IMR-90 (cell line): ENCODE data around the gene SRPK3. TPM values are rescaled to one million over a fixed set of nuclear protein-coding genes. Genes with fewer than 3 reads are reported as not detected.

Source experiments
- ATAC-seq: fragments of 200-7000 bp; cut with Tn5 transposase; 2 replicates; pipeline ENCODE4 v1.9.1; 2020; ENCODE audit warnings: low read depth, mild to moderate bottlenecking, moderate library complexity
- BruUV-seq: library from RNA; stranded (reverse); fragments of 400-500 nt; replicated peaks from 2 replicates; lab custom pipeline; 2021; lab: Mats Ljungman, UMichigan
- CTCF ChIA-PET: fragments of 300-600 bp; formaldehyde crosslinking; extraction: SDS; loops from one replicate; lab custom pipeline; 2021; ENCODE audit warnings: antibody characterized with exemption; lab: Yijun Ruan, JAX
- POLR2A ChIA-PET: fragments of 300-600 bp; sonication (Branson Sonifier 250); formaldehyde crosslinking; loops from one replicate; lab custom pipeline; 2022; ENCODE audit warnings: antibody characterized with exemption; ENCODE audit not compliant: unreplicated experiment; lab: Charles Lee
- DNase-seq: peaks from one replicate; pipeline ENCODE4 v3.0.0; 2013
- H2AFZ ChIP-seq: replicated peaks from 2 replicates; pipeline ENCODE3; 2013; ENCODE audit warnings: low read length, mild to moderate bottlenecking; ENCODE audit not compliant: poor library complexity
- H2AK5ac ChIP-seq: 2 replicates; pipeline ENCODE4 v1.6.1; 2013; ENCODE audit warnings: low read depth, low read length, inconsistent platforms
- H2AK9ac ChIP-seq: replicated peaks from 2 replicates; pipeline ENCODE3; 2013; ENCODE audit warnings: mild to moderate bottlenecking, low read depth, low read length, moderate library complexity; ENCODE audit not compliant: poor library complexity
- H2BK120ac ChIP-seq: 2 replicates; pipeline ENCODE4 v1.6.1; 2013; ENCODE audit warnings: low read depth, low read length, inconsistent platforms
- H2BK15ac ChIP-seq: 3 replicates; pipeline ENCODE4 v1.6.1; 2013; ENCODE audit warnings: low read depth, low read length, inconsistent platforms
- H2BK20ac ChIP-seq: 2 replicates; pipeline ENCODE4 v1.6.1; 2013; ENCODE audit warnings: low read depth, mild to moderate bottlenecking, inconsistent platforms, low read length, moderate library complexity
- H2BK5ac ChIP-seq: 2 replicates; pipeline ENCODE4 v1.6.1; 2013; ENCODE audit warnings: mild to moderate bottlenecking, low read depth, low read length, inconsistent platforms; ENCODE audit not compliant: poor library complexity, severe bottlenecking
- H3K14ac ChIP-seq: replicated peaks from 2 replicates; pipeline ENCODE4 v1.6.1; 2013; ENCODE audit warnings: low read depth, low read length, inconsistent platforms
- H3K18ac ChIP-seq: 2 replicates; pipeline ENCODE4 v1.6.1; 2013; ENCODE audit warnings: low read depth, low read length, control low read depth
- H3K23ac ChIP-seq: 2 replicates; pipeline ENCODE4 v1.6.1; 2013; ENCODE audit warnings: low read depth, low read length, inconsistent platforms
- H3K27ac ChIP-seq: 2 replicates; pipeline ENCODE4 v1.5.1; 2013; ENCODE audit warnings: mild to moderate bottlenecking, control low read depth, low read length; ENCODE audit not compliant: insufficient read depth
- H3K27me3 ChIP-seq: 2 replicates; pipeline ENCODE4 v1.6.1; 2013; ENCODE audit warnings: low read length; ENCODE audit not compliant: control insufficient read depth, insufficient read depth
- H3K36me3 ChIP-seq: 2 replicates; pipeline ENCODE4 v1.6.1; 2013; ENCODE audit warnings: low read length, mixed read lengths; ENCODE audit not compliant: control insufficient read depth, insufficient read depth
- H3K4ac ChIP-seq: 2 replicates; pipeline ENCODE4 v1.6.1; 2013; ENCODE audit warnings: low read depth, low read length, inconsistent platforms
- H3K4me1 ChIP-seq: 2 replicates; pipeline ENCODE4 v1.6.1; 2013; ENCODE audit warnings: low read length, mixed read lengths; ENCODE audit not compliant: control insufficient read depth, insufficient read depth
- H3K4me2 ChIP-seq: 2 replicates; pipeline ENCODE4 v1.6.1; 2013; ENCODE audit warnings: low read depth, mild to moderate bottlenecking, control low read depth, low read length, moderate library complexity
- H3K4me3 ChIP-seq: 2 replicates; pipeline ENCODE4 v1.5.1; 2013; ENCODE audit warnings: low read depth, mild to moderate bottlenecking, control low read depth, low read length, moderate library complexity; ENCODE audit not compliant: insufficient read depth
- H3K56ac ChIP-seq: 2 replicates; pipeline ENCODE4 v1.6.1; 2013; ENCODE audit warnings: low read length, inconsistent platforms; ENCODE audit not compliant: insufficient read depth; ENCODE audit errors: extremely low read depth
- H3K79me1 ChIP-seq, 2 experiments: 2 replicates each; pipeline ENCODE4 v1.6.1; 2013; ENCODE audit warnings: low read length in 2 of 2, inconsistent platforms in 1 of 2, low read depth in 1 of 2
- H3K9ac ChIP-seq: 2 replicates; pipeline ENCODE4 v1.6.1; 2013; ENCODE audit warnings: low read depth, low read length, control low read depth
- H3K9me1 ChIP-seq: 2 replicates; pipeline ENCODE4 v1.6.1; 2013; ENCODE audit warnings: low read length, inconsistent platforms; ENCODE audit not compliant: insufficient read depth
- H3K9me3 ChIP-seq: 2 replicates; pipeline ENCODE4 v1.6.1; 2013; ENCODE audit warnings: low read length; ENCODE audit not compliant: control insufficient read depth, insufficient read depth
- H4K20me1 ChIP-seq: 2 replicates; pipeline ENCODE4 v1.6.1; 2013; ENCODE audit warnings: low read length, inconsistent platforms; ENCODE audit not compliant: insufficient read depth
- H4K5ac ChIP-seq: 2 replicates; pipeline ENCODE4 v1.6.1; 2013; ENCODE audit warnings: mild to moderate bottlenecking, low read depth, low read length, control low read depth
- H4K8ac ChIP-seq, 2 experiments: 2 replicates each; pipeline ENCODE4 v1.6.1; 2013; ENCODE audit warnings: low read depth in 2 of 2, low read length in 2 of 2, control low read depth in 1 of 2, inconsistent platforms in 1 of 2
- H4K91ac ChIP-seq: 2 replicates; pipeline ENCODE4 v1.6.1; 2013; ENCODE audit warnings: low read depth, low read length, inconsistent platforms; ENCODE audit not compliant: insufficient read depth
- BHLHE40 ChIP-seq: fragments of 150-350 bp; IDR thresholded peaks from 2 replicates; pipeline ENCODE4 v1.6.1; 2016; ENCODE audit warnings: mild to moderate bottlenecking, low read depth, low read length
- CEBPB ChIP-seq: IDR thresholded peaks from 2 replicates; pipeline ENCODE4 v1.6.1; 2012; ENCODE audit warnings: low read depth, low read length, improper control_type of control experiment
- ELK1 ChIP-seq: fragments of 150-350 bp; IDR thresholded peaks from 2 replicates; pipeline ENCODE4 v1.6.1; 2016; ENCODE audit warnings: low read depth, mild to moderate bottlenecking, low read length, moderate library complexity, borderline replicate concordance
- MAFK ChIP-seq: IDR thresholded peaks from 2 replicates; pipeline ENCODE4 v1.6.1; 2012; ENCODE audit warnings: low read depth, low read length, improper control_type of control experiment
- MAZ ChIP-seq: IDR thresholded peaks from 2 replicates; pipeline ENCODE4 v1.6.1; 2012; ENCODE audit warnings: low read depth, mild to moderate bottlenecking, low read length, improper control_type of control experiment, moderate library complexity, borderline replicate concordance
- MXI1 ChIP-seq: IDR thresholded peaks from 2 replicates; pipeline ENCODE4 v1.6.1; 2012; ENCODE audit warnings: low read depth, mild to moderate bottlenecking, low read length, moderate library complexity, borderline replicate concordance
- NFE2L2 ChIP-seq: fragments of 150-350 bp; IDR thresholded peaks from 2 replicates; pipeline ENCODE4 v1.6.1; 2016; ENCODE audit warnings: low read depth, mild to moderate bottlenecking, low read length
- RAD21 ChIP-seq: IDR thresholded peaks from 2 replicates; pipeline ENCODE4 v1.6.1; 2012; ENCODE audit warnings: low read length, improper control_type of control experiment
- RCOR1 ChIP-seq: IDR thresholded peaks from 2 replicates; pipeline ENCODE4 v1.6.1; 2012; ENCODE audit warnings: mild to moderate bottlenecking, low read length, improper control_type of control experiment; ENCODE audit not compliant: insufficient replicate concordance
- WGBS, 2 experiments: methylation state at CpG; one replicate each; pipeline versions ENCODE4 v1.1.5 to v1.1.7; 2013; ENCODE audit warnings: missing lambda C conversion rate in 2 of 2; ENCODE audit not compliant: insufficient read length in 1 of 2; ENCODE audit errors: extremely low coverage in 2 of 2; 5-methylcytosine and 5-hydroxymethylcytosine counted together
- dilution Hi-C: fragments of 300-500 bp; cut with HindIII; formaldehyde crosslinking; loops from one replicate; pipeline ENCODE4 v1.14.3; 2018; ENCODE audit warnings: low sequenced_read_pairs; ENCODE audit not compliant: unreplicated experiment
- in situ Hi-C: fragments of 300-500 bp; cut with MboI; formaldehyde crosslinking; loops from 3 replicates; pipeline ENCODE4 v1.14.3; 2019; ENCODE audit warnings: low sequenced_read_pairs, inconsistent platforms, mixed read lengths
- intact Hi-C: fragments of 100-400 bp; cut with micrococcal nuclease; formaldehyde crosslinking; loops from 2 replicates; pipeline ENCODE4 v1.10.0; 2022
- polyA plus RNA-seq, 3 experiments: library from polyadenylated mRNA; depleted of rRNA; stranded (reverse); fragments of >200 nt; gene quantifications; 2 replicates each; pipeline ENCODE4 v1.2.3, GENCODE V29; 2012; ENCODE audit warnings: low replicate concordance in 1 of 3
- total RNA-seq: library from RNA; depleted of rRNA; stranded (reverse); fragments of >200 nt; gene quantifications from 2 replicates; pipeline ENCODE4 v1.2.3, GENCODE V29; 2012

The SRPK3 gene
- total and polyA plus RNA-seq, 2 of the 4 experiments (the other 2 are of a cell fraction) = 0.36 to 0.70 TPM

DNA sequence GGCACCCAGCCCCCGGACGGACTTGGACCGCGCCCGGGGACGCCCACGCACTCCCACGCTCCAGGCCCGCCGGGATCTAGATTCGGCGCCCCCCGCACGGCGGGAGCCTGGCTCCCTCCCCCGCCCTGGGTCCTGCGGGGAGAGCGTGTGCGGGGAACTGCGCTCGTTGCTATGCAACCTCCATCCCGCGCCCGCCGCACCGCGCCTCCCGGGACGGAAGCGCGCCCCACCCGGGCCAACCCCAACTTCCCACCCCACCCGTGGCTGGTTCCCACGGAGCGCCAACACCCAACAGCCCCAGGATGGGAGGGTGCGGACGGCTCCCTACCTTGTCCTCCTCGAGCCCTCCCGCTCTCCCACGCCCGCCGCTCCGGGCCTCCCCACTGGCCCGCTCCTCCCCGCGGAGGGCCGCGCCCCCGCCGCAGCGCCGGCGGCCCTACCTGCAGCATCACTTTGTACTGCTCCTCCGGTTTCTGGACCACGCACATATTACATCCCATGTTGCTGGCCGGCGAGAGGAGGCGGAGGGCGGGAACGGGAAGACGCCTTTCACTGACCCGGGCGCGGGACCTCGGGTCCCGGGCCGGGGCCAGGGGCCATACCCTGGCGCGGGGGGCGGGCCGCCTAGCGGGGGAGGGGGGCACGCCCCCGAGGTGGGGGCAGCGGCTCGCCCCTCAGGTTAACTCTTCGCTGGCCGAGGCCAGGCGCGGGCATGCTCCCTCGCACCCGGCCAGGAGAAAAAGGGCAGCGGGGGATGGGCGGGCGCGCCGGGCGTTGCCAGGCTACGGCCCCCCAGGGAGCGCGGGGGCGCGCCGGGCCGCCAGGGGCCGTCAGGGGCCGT, 49.2 kb downstream of the SRPK3 start, which contains the start of gene PDZD4:
Gene PDZD4, minus strand, starts transcription at position 746 of the 841 bp plus-strand sequence. Its CDS starts 246 bp downstream, at position 500.
- dilution Hi-C loops = no loop called here
- H3K4me2 ChIP-seq = no peak within 1 kb of the TSS; the same call in 1 of the 2 replicates
- intact Hi-C loops = loop anchor here (2.0 kb wide), 1 partner anchor 71 kb away; no protein-coding TSS in a partner anchor
- no peaks in the 10 kb centered on the region for H3K9me1 ChIP-seq
- no peak within 1 kb of the TSS for H3K23ac ChIP-seq
- H4K5ac ChIP-seq = no peak within 1 kb of the TSS
- H2AFZ ChIP-seq = peak within 1 kb of the TSS; percentile 32
- in situ Hi-C loops = no loop called here
- H2AK5ac ChIP-seq = no peak within 1 kb of the TSS
- no peaks in the 10 kb centered on the region for H3K36me3 ChIP-seq
- H2AK9ac ChIP-seq = no peak within 1 kb of the TSS
- no peaks in the 10 kb centered on the region; the same call in 1 of the 2 replicates for H4K20me1 ChIP-seq
- TF ChIP-seq NFE2L2 (no peak), RAD21 (no peak), MAFK (no peak), MAZ (no peak), CEBPB (no peak), RCOR1 (no peak), ELK1 (no peak), MXI1 (no peak), BHLHE40 (no peak)
- no peak within 1 kb of the TSS for H4K8ac ChIP-seq
- ATAC-seq (peak; percentile 21; the same call in 1 of the 2 replicates), DNase-seq (no peak)
- H3K9ac ChIP-seq = no peak within 1 kb of the TSS
- no peak within 1 kb of the TSS for H3K18ac ChIP-seq
- no peaks in the 10 kb centered on the region for H3K4me1 ChIP-seq
- WGBS, 2 experiments = 24% methylated on average over 19 of the region's 97 CpGs; no CpG with 5 or more reads in 1 of the 2 experiments
- no peaks in the 10 kb centered on the region for H3K79me1 ChIP-seq
- H3K4me3 ChIP-seq = no peak within 1 kb of the TSS; the same call in 1 of the 2 replicates
- CTCF ChIA-PET = no interaction called here
- no peak within 1 kb of the TSS for H3K14ac ChIP-seq
- peaks cover 18% of the 10 kb centered on the region; the same call in 1 of the 2 replicates for H3K9me3 ChIP-seq
- POLR2A ChIA-PET = no interaction called here
- H2BK20ac ChIP-seq = no peak within 1 kb of the TSS
- H4K91ac ChIP-seq = no peak within 1 kb of the TSS
- H2BK120ac ChIP-seq = no peak within 1 kb of the TSS
- no peak within 1 kb of the TSS for H3K56ac ChIP-seq
- H3K27ac ChIP-seq = no peak within 1 kb of the TSS
- H3K4ac ChIP-seq = no peak within 1 kb of the TSS
- H3K27me3 ChIP-seq = peaks cover 53% of the 10 kb centered on the region
- H2BK5ac ChIP-seq = no peak within 1 kb of the TSS
- H2BK15ac ChIP-seq = no peak within 1 kb of the TSS
- BruUV-seq = no TSS peak
